Measurements from ENCODE around the gene ODAD3. TPM values are rescaled to one million over a fixed set of nuclear protein-coding genes. Genes with fewer than 3 reads are reported as not detected.
A peak's percentile ranks its signal among the peaks of the same experiment; 100 is the strongest.

Gene ODAD3
- total RNA-seq, 1 donor = under 0.01 TPM

DNA sequence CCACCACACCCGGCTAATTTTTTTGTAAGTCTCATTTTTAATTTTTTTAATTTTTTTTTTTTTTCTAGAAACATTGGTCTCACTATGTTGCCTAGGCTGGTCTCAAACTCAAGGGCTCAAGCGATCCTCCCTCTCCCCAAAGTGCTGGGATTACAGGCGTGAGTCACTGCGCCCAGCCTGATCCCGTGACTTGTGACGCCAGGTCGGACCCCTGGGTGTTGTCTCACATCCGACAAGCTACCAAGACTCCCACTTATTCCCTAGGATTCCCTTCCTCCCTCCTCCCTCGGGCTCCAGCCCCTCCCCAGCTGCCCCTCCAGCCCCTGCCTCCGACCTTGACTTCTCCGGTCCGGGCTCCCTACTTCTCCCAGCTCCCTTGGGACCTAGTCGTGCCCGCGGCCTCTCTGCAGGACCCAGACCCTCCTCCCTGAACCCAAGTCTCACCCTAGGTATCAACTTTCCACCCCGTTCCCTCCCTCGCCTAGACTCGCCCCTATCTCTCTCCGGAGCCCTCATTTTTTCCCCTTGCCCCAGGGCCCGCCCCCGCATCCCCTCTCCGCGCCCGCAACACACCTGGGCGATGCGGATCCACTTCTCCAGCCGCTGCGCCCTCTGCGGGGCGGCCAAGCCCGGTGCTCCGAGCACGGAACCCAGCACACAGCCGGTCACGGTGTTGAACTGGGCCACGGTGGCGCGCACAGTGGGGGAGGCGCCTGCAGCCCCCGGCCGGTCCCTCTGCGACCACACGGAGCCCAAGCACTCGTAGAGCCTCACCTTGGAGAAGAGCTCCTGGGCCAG is 28.9 kb downstream of the ODAD3 start:
- H3K4me3 ChIP-seq (ENCODE audit: insufficient read depth, low read length) = no peak overlapping the region
- no peak overlapping the region for H3K27ac ChIP-seq (ENCODE audit: low read depth, low read length)
- H3K27me3 ChIP-seq (ENCODE audit: insufficient read depth, low read length) = no peaks in the 10 kb centered on the region
- no peaks in the 10 kb centered on the region for H3K36me3 ChIP-seq (ENCODE audit: insufficient read depth, low read length)
- H3K9me3 ChIP-seq (ENCODE audit: low read depth, low read length) = no peaks in the 10 kb centered on the region
- no peaks in the 10 kb centered on the region for H3K4me1 ChIP-seq (ENCODE audit: insufficient read depth, low read length)
- TF ChIP-seq, protein P1, sequence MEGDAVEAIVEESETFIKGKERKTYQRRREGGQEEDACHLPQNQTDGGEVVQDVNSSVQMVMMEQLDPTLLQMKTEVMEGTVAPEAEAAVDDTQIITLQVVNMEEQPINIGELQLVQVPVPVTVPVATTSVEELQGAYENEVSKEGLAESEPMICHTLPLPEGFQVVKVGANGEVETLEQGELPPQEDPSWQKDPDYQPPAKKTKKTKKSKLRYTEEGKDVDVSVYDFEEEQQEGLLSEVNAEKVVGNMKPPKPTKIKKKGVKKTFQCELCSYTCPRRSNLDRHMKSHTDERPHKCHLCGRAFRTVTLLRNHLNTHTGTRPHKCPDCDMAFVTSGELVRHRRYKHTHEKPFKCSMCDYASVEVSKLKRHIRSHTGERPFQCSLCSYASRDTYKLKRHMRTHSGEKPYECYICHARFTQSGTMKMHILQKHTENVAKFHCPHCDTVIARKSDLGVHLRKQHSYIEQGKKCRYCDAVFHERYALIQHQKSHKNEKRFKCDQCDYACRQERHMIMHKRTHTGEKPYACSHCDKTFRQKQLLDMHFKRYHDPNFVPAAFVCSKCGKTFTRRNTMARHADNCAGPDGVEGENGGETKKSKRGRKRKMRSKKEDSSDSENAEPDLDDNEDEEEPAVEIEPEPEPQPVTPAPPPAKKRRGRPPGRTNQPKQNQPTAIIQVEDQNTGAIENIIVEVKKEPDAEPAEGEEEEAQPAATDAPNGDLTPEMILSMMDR (IDR thresholded peaks at IDR 0.05; ENCODE audit: extremely low read depth, low read depth, low read length) = no peak
- H3K4me2 ChIP-seq (ENCODE audit: insufficient read depth, low read length) = no peak overlapping the region
- peak; percentile 44 for DNase-seq (ENCODE audit: insufficient read length, low spot score, missing footprints)
- H2AFZ ChIP-seq (ENCODE audit: low read length) = no peak overlapping the region
- no peaks in the 10 kb centered on the region for H4K20me1 ChIP-seq (ENCODE audit: insufficient read depth, low read length)
- H3K79me2 ChIP-seq (ENCODE audit: insufficient read depth, low read length) = no peaks in the 10 kb centered on the region

DNA sequence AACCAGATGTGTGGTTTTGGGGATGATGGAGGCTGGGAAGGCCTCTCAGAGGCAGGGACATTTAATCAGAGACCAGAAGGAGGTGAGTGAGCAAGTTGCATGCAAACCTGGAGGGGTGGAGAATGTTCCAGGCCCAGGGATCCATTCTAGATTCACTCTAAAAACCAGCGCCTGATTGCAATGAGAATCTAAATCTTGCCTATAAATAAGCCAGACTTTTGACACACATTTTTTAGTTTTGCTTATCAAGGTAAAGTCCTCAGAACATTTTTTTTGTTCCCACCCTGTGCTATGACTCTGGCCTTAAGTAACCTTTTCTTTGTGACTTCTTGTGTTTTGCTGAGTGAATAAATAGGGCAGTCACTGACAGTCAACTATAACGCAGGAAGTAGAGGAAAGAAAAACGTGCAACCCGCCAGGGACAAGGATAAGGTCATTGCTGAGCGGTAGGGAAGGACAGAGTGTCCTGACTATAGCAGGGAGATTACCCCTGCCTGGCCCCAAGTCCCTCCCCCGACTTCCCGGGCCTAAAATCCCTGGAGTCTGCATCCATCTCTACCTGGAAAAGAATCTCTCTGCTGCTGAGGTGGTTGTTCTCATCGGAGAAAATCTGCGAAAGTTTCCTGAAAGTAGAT is 30.2 kb downstream of the ODAD3 start:
- Histone ChIP-seq H3K27me3 (ENCODE audit: insufficient read depth, low read length) (no peaks in the 10 kb centered on the region), H3K79me2 (ENCODE audit: insufficient read depth, low read length) (no peaks in the 10 kb centered on the region), H3K4me1 (ENCODE audit: insufficient read depth, low read length) (no peaks in the 10 kb centered on the region), H2AFZ (ENCODE audit: low read length) (no peak overlapping the region), H3K4me2 (ENCODE audit: insufficient read depth, low read length) (no peak overlapping the region), H3K27ac (ENCODE audit: low read depth, low read length) (no peak overlapping the region), H3K4me3 (ENCODE audit: insufficient read depth, low read length) (no peak overlapping the region), H3K9me3 (ENCODE audit: low read depth, low read length) (no peaks in the 10 kb centered on the region), H4K20me1 (ENCODE audit: insufficient read depth, low read length) (no peaks in the 10 kb centered on the region), H3K36me3 (ENCODE audit: insufficient read depth, low read length) (no peaks in the 10 kb centered on the region)
- TF ChIP-seq, protein P1 (IDR thresholded peaks at IDR 0.05; ENCODE audit: extremely low read depth, low read depth, low read length) = no peak
- DNase-seq (ENCODE audit: insufficient read length, low spot score, missing footprints) = peak; percentile 68

DNA sequence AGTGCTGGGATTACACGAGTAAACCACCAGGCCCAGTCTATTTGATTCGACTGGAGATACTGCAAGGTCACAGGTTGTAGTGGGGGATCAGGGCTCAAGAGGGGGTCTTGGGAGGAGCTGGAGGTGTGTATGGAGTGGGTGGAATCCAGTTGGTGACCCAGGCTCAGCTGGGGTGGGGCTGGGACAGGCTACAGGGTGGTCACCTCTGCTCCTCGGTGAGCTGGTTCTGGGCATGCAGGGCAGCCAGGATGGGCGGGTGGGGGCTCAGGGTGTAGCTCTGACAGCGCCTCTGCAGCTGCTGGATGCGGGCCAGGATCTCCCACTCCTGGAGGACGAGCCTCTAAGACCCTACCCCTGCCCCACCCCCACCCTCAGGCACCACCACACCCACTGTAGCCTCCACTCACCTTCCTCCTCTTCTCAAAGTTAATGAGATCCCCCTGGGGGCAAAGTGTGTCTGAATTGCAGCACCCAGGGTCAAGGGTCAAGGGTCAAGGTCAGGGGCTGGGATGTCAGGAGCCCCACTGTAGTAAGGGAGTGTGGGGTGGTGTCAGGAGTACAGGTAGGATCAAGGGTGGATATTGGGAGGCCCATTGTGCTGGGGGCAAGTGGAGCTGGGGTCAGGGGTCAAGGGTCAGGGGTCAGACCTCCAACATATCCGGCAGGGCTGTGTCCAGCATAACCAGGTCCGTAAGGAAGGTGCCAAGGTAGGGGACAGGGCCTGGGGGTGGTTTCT is 32.9 kb downstream of the ODAD3 start:
- peak; percentile 68 for DNase-seq (ENCODE audit: insufficient read length, low spot score, missing footprints)

More for the DNA sequence above, 32.9 kb downstream of the ODAD3 start:
- Histone ChIP-seq H3K4me2 (ENCODE audit: insufficient read depth, low read length) (no peak overlapping the region), H3K27me3 (ENCODE audit: insufficient read depth, low read length) (no peaks in the 10 kb centered on the region), H3K4me1 (ENCODE audit: insufficient read depth, low read length) (no peaks in the 10 kb centered on the region), H3K27ac (ENCODE audit: low read depth, low read length) (no peak overlapping the region), H4K20me1 (ENCODE audit: insufficient read depth, low read length) (no peaks in the 10 kb centered on the region), H2AFZ (ENCODE audit: low read length) (no peak overlapping the region), H3K9me3 (ENCODE audit: low read depth, low read length) (no peaks in the 10 kb centered on the region), H3K79me2 (ENCODE audit: insufficient read depth, low read length) (no peaks in the 10 kb centered on the region), H3K36me3 (ENCODE audit: insufficient read depth, low read length) (no peaks in the 10 kb centered on the region), H3K4me3 (ENCODE audit: insufficient read depth, low read length) (no peak overlapping the region)
- TF ChIP-seq, protein P1 (IDR thresholded peaks at IDR 0.05; ENCODE audit: extremely low read depth, low read depth, low read length) = no peak
